ENCODE measurements around the gene CYB561A3.

DNA sequence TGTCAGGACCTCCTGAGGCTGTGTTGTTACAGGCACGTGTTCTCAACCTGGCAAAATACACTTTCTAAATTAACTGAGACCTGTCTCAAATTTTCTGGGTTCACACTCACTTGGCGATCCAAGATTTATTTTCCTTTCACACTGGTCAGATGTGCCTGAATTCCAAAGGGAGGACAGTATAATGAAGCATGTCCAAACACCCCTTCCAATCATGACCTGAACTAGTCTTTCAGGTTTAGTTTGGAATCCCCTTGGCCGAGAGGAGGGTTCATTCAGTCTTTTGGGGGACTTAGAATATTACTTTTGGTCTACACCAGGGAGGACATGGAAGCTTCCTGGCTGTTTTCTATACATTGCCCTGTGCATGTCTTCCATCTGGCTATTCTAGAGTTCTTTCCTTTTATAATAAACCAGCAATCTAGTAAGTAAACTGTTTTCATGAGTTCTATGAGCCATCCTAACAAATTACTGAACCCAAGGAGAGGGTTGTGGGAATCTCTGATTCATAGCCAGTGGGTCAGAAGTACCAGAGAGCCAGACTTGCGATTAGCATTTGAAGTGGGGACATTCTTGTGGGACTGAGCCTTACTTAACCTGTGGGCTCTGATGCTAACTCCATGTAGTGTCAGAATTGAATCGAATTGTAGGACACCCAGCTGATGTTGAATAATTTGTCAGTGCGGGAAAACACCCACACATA, 15.9 kb upstream of the CYB561A3 start:
- TF ChIP-seq, protein P1, sequence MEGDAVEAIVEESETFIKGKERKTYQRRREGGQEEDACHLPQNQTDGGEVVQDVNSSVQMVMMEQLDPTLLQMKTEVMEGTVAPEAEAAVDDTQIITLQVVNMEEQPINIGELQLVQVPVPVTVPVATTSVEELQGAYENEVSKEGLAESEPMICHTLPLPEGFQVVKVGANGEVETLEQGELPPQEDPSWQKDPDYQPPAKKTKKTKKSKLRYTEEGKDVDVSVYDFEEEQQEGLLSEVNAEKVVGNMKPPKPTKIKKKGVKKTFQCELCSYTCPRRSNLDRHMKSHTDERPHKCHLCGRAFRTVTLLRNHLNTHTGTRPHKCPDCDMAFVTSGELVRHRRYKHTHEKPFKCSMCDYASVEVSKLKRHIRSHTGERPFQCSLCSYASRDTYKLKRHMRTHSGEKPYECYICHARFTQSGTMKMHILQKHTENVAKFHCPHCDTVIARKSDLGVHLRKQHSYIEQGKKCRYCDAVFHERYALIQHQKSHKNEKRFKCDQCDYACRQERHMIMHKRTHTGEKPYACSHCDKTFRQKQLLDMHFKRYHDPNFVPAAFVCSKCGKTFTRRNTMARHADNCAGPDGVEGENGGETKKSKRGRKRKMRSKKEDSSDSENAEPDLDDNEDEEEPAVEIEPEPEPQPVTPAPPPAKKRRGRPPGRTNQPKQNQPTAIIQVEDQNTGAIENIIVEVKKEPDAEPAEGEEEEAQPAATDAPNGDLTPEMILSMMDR (conservative IDR thresholded peaks at IDR 0.05), result no peak
- no peak for TF ChIP-seq EZH2 (IDR thresholded peaks at IDR 0.05; ENCODE audit: low read depth)

Data from PC-9 (cell line).